Central memory CD8-positive, alpha-beta T cell (primary cell): ENCODE measurements around the gene SAMD1.
A peak's percentile ranks its signal among the peaks of the same experiment; 100 is the strongest.
"Not testable (repeated sequence)": the region's sequence is repeated elsewhere in the genome, so short reads cannot be mapped to it uniquely, and the experiment has no call there.

Source experiments
- ATAC-seq: fragments of 150-1000 bp; cut with Tn5 transposase; replicated peaks from 2 replicates; pipeline ENCODE4 v1.10.0; 2022; ENCODE audit warnings: mild to moderate bottlenecking, moderate FRiP score, moderate number of reproducible peaks; ENCODE audit not compliant: poor library complexity, severe bottlenecking; ENCODE audit errors: extremely low read depth
- DNase-seq, 2 donors: peaks; one replicate each; pipeline ENCODE4 v3.0.0; 2021; ENCODE audit warnings: low spot score in 2 of 2
- H3K27ac Mint-ChIP-seq: one replicate; pipeline ENCODE4 v1.8.0; 2022; ENCODE audit warnings: low read depth, mild to moderate bottlenecking, moderate library complexity, mixed read lengths
- H3K27me3 Mint-ChIP-seq: one replicate; pipeline ENCODE4 v1.8.0; 2022; ENCODE audit warnings: mixed read lengths
- H3K36me3 Mint-ChIP-seq: one replicate; pipeline ENCODE4 v1.8.0; 2022; ENCODE audit warnings: mild to moderate bottlenecking, moderate library complexity, mixed read lengths; ENCODE audit not compliant: insufficient read depth
- H3K4me1 Mint-ChIP-seq: one replicate; pipeline ENCODE4 v1.8.0; 2022; ENCODE audit warnings: mixed read lengths
- H3K4me3 Mint-ChIP-seq: one replicate; pipeline ENCODE4 v1.8.0; 2022; ENCODE audit warnings: mild to moderate bottlenecking, moderate library complexity, mixed read lengths
- H3K9me3 Mint-ChIP-seq: one replicate; pipeline ENCODE4 v1.8.0; 2022; ENCODE audit warnings: mixed read lengths

SAMD1 gene

DNA sequence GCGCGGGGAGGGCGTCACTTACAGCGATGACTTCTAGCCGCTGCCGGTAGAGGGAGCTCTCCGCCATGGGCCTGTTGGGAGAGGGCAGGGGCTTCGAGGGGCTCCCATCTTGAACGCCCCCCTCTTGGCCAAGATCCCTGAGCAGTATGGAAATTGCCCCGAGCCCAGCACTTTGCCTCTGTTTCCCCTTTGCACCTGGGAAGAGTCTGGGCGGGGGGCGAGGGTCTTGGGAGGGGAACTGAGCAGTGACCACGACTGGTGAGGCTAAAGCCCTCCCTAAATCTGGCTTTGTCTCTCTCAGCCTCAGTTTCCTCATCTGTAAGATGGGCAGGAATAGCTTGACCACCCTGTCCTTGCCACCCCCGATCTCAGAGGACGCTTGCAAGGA, 31.5 kb downstream of the SAMD1 start:
- Mint-ChIP-seq H3K36me3 (peaks cover 3% of the 10 kb centered on the region), H3K4me3 (peak overlapping the region; percentile 60), H3K27ac (no peak overlapping the region), H3K4me1 (peaks cover 27% of the 10 kb centered on the region), H3K9me3 (no peaks in the 10 kb centered on the region), H3K27me3 (peaks cover 42% of the 10 kb centered on the region)
- peak in 1 of 2 donors; percentile 49 for DNase-seq
- ATAC-seq = no peak

DNA sequence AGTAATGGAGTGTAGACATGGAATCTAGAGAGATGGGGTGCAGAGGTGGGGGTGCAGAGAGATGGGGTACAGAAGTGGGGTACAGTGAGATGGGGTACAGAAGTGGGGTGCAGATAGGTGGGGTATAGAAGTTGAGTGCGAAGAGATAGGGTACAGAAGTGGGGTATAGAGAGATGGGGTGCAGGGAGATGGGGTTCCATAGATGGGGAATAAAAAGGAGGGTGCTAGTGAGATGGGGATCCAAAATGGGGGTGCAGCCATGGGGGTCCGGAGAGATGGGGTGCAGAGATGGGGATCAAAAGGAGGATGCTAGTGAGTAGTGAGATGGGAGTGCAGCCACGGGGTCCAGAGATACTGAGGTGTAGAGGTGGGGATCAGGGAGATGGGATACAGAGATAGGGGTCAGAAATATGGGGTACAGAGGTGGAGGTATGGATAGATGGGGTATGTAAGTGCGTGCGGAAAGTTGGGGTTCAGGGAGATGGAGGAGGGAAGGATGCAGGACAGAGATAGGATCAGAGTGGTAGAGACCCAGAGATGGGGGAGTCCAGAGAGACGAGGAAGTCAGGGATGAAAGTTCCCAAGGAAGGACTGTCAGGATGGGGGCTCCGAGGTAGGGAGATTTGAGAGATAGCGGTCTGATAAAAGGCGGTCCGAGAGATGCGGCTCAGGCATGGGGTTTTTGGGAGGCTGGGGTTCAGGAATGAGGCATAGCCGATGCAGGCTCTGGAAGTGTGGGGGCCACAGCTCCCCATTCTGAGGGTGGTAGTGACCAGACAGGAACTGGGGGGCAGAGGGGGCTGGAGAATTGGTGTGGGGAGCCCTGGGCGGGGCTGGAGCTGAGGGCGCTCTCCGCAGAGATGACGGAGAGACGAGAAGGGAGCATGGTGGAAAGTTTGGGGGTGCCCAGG, 32.1 kb downstream of the SAMD1 start:
- DNase-seq (no peak), ATAC-seq (no peak)
- H3K27ac Mint-ChIP-seq = no peak overlapping the region
- H3K4me1 Mint-ChIP-seq = peaks cover 27% of the 10 kb centered on the region
- peak overlapping the region; percentile 60 for H3K4me3 Mint-ChIP-seq
- peaks cover 42% of the 10 kb centered on the region for H3K27me3 Mint-ChIP-seq
- peaks cover 3% of the 10 kb centered on the region for H3K36me3 Mint-ChIP-seq
- no peaks in the 10 kb centered on the region for H3K9me3 Mint-ChIP-seq

DNA sequence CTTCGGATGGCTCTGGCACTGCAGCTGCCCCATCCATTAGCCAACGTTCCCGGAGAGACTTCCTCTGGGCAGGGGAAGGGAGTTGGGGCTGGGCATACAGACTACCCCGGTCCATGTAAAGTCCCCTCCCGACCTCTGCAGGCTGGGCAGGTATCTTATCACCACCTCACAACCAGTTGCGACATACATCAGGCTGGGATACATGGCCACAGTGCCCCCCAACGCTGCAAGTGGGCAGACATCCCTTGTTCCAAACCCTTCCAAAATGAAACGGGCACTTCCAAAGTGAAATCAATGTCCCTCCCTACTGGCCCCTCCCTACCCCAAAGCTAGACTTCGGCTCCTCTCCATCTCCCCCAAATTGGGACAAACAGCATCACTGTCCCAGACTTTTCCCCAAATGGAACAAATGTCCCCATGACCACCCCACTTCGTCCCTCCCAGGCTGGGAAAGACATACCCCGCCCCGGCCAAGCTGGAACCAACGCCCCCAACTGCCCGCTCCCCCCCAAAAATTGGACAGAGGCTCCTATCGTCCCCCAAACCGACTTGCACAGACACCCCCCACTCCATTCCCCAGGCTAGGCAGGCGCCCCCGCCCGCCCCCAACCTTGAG, 33.7 kb downstream of the SAMD1 start:
- Mint-ChIP-seq H3K9me3 (no peaks in the 10 kb centered on the region), H3K27me3 (peaks cover 42% of the 10 kb centered on the region), H3K4me1 (peaks cover 27% of the 10 kb centered on the region), H3K36me3 (peaks cover 13% of the 10 kb centered on the region), H3K27ac (no peak overlapping the region), H3K4me3 (peak overlapping the region; percentile 45)
- ATAC-seq = no peak
- DNase-seq = no peak

DNA sequence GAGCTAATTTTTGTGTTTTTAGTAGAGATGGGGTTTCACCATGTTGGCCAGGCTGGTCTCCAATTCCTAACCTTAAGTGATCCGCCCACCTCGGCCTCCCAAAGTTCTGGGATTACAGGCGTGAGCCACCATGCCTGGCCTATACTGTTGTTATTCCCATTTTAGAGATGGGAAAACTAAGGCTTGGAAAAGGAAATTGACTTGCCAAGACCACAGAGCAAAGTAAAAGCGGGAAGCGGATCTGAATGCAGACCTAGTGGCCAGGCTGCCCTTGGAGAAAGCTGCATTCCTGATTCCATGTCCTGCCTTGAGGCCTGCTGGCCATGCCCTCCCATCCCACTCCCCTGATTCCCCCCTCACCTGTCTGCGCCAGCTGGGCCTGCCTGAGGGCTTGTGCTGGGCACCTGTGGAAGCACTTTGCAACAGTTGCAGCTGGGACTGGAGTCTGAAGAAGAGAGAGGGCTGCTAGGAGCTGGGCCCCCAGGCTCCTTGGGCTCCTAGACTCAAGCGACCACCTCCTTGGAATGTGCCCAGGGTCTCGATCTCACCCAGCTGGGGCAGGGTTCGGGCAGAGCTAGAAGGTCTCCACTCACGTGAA, 34.4 kb downstream of the SAMD1 start:
- Mint-ChIP-seq H3K36me3 (peaks cover 16% of the 10 kb centered on the region), H3K4me1 (peaks cover 27% of the 10 kb centered on the region), H3K27ac (no peak overlapping the region), H3K4me3 (peak overlapping the region; percentile 45), H3K9me3 (no peaks in the 10 kb centered on the region), H3K27me3 (peaks cover 37% of the 10 kb centered on the region)
- DNase-seq (no peak), ATAC-seq (no peak)

DNA sequence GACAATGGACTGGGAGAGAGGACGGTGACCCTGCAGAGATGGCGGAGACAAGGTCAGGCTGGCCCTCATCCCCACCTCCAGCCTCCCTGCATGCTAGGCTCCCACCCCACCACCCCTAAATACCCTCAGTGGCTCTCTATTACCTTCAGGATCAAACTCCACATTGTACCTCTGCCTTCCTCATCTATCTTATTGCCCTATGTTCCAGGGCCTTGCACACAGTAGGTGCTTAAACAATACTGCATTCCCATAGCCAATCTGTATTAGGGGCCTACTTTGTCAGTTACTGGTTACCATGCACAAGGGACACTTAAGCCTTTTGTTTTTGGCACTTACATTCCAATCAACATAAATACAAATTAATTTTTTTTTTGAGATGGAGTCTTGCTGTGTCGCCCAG, 35.2 kb downstream of the SAMD1 start:
- H3K36me3 Mint-ChIP-seq = peaks cover 22% of the 10 kb centered on the region
- H3K27me3 Mint-ChIP-seq = peaks cover 29% of the 10 kb centered on the region
- no peak overlapping the region for H3K4me3 Mint-ChIP-seq
- no peak overlapping the region for H3K27ac Mint-ChIP-seq
- ATAC-seq (no peak), DNase-seq (no peak)
- peaks cover 27% of the 10 kb centered on the region for H3K4me1 Mint-ChIP-seq
- no peaks in the 10 kb centered on the region for H3K9me3 Mint-ChIP-seq

DNA sequence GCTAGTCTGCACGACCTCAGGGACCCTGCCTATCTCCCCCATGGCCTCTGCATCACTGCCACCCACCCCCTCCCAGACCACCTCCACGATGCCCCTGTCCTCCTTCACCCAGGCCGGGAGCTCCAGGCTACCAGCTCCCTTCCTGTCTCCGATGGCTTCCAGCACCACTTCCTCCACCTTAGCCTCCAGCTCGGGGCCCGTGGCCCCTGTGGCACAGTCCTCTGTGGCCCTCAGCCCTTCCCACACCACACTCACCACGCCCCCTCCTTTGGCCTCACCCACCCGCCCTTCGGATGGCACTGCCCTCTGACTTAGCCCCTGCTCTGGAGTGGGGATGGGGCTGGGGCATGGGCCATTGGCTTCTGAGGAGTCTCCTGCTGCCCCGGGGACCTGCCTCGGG, 35.8 kb downstream of the SAMD1 start:
- ATAC-seq (no peak), DNase-seq (no peak)
- Mint-ChIP-seq H3K36me3 (peaks cover 29% of the 10 kb centered on the region), H3K27ac (peak overlapping the region; percentile 58), H3K9me3 (no peaks in the 10 kb centered on the region), H3K4me1 (peaks cover 27% of the 10 kb centered on the region), H3K27me3 (peaks cover 22% of the 10 kb centered on the region), H3K4me3 (no peak overlapping the region)

DNA sequence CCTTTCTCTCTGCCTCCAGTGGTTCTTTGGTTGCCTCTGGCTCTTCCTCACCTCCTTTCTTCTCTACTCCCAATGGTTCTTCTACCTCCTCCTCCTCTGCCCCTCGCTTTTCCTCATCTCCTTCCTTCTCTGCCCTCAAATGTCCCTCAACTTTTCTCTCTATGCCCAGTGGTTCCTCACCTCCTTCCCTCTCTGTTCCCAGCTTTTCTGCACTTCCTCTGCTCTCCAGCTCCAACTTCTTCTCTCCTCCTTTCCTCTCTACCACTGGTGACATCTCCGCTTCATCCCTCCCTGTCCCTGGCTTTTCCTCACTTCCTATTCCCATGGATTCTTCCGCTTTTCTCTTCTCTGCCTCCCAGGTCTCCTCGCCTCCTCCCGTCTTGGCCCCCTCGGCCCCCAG, 36.5 kb downstream of the SAMD1 start:
- DNase-seq (no peak), ATAC-seq (no peak)
- no peaks in the 10 kb centered on the region for H3K9me3 Mint-ChIP-seq
- H3K4me3 Mint-ChIP-seq = no peak overlapping the region
- peaks cover 25% of the 10 kb centered on the region for H3K4me1 Mint-ChIP-seq
- H3K27me3 Mint-ChIP-seq = peaks cover 16% of the 10 kb centered on the region
- peaks cover 35% of the 10 kb centered on the region for H3K36me3 Mint-ChIP-seq
- H3K27ac Mint-ChIP-seq = peak overlapping the region; percentile 58

DNA sequence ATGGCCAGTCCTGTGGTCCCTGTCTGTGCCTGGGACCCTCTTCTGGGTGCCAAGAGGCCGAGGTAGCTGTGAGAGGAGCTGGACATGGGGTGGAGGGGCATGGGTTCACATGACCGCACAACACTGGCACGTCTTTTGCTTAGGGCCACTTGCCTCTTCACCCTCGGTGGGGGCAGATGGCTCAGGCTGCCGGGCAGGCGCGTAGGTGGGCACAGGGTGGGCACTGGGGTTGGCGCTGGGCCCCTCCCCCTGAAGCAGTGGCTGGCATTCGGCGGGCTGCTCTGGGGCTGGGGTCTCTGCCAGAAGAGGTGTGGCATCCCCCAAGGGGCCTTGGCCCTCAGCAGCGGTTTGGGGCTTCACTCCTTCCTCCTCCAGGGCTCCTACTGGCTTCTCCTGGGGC, 37.1 kb downstream of the SAMD1 start:
- DNase-seq (no peak), ATAC-seq (no peak)
- no peaks in the 10 kb centered on the region for H3K9me3 Mint-ChIP-seq
- no peak overlapping the region for H3K4me3 Mint-ChIP-seq
- H3K4me1 Mint-ChIP-seq = peaks cover 23% of the 10 kb centered on the region
- H3K36me3 Mint-ChIP-seq = peaks cover 41% of the 10 kb centered on the region
- H3K27me3 Mint-ChIP-seq = peaks cover 10% of the 10 kb centered on the region
- H3K27ac Mint-ChIP-seq = peak overlapping the region; percentile 58

DNA sequence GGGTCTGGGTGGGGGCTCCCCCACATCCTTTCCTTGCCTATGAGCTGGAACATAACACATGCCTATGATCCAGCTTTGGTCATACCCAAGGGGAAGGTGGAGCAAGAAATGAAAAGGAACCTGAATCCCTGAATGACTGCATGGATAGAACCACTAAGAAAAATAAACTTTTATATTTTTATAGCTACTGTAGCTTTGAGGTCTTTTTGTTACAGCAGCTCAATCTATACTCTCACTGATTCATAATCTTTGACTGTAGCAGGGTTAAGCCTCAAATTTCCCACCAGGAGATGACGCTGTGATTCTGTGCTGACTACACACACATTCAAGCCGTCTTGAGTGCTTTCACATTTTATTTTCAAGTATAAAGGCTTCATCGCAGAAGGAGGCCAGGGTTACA, 37.5 kb downstream of the SAMD1 start:
- H3K36me3 Mint-ChIP-seq = peaks cover 43% of the 10 kb centered on the region
- H3K4me1 Mint-ChIP-seq = peaks cover 21% of the 10 kb centered on the region
- peaks cover 5% of the 10 kb centered on the region for H3K27me3 Mint-ChIP-seq
- no peak for ATAC-seq
- no peak for DNase-seq
- peak overlapping the region; percentile 44 for H3K27ac Mint-ChIP-seq
- no peaks in the 10 kb centered on the region for H3K9me3 Mint-ChIP-seq
- no peak overlapping the region for H3K4me3 Mint-ChIP-seq

DNA sequence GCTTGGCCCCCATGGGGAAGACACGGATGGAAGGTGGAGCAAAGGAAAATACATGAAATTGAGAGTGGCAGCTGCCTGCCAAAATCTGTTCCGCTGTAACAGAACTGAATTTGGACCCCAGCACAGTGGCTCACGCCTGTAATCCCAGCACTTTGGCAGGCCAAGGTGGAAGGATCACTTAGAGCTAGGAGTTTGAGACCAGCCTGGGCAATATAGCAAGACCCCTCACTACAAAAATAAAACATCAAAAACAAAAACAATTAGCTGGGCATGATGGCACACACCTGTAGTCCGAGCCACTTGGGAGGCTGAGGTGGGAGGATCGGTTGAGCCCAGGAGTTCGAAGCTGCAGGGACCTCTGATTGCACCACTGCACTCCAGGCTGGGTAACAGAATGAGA, 38.1 kb downstream of the SAMD1 start:
- H3K36me3 Mint-ChIP-seq = peaks cover 48% of the 10 kb centered on the region
- H3K27me3 Mint-ChIP-seq = no peaks in the 10 kb centered on the region
- H3K9me3 Mint-ChIP-seq = no peaks in the 10 kb centered on the region
- peak overlapping the region; percentile 44 for H3K27ac Mint-ChIP-seq
- DNase-seq (no peak), ATAC-seq (no peak)
- peaks cover 17% of the 10 kb centered on the region for H3K4me1 Mint-ChIP-seq
- H3K4me3 Mint-ChIP-seq = no peak overlapping the region

DNA sequence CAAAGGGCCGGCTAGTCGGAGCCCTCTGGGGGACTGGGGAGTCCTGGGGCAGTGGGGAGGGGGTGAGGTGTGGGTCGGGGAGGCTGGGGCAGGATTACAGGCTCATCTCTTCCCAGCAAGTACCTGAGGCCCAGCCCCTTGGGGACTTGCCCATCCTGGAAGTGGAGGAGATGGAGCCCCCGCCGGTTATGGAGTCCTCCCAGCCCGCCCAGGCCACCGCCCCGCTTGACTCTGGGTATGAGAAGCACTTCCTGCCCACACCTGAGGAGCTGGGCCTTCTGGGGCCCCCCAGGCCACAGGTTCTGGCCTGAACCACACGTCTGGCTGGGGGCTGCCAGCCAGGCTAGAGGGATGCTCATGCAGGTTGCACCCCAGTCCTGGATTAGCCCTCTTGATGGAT, 38.6 kb downstream of the SAMD1 start:
- no peak overlapping the region for H3K4me3 Mint-ChIP-seq
- H3K9me3 Mint-ChIP-seq = no peaks in the 10 kb centered on the region
- peak overlapping the region; percentile 44 for H3K27ac Mint-ChIP-seq
- H3K4me1 Mint-ChIP-seq = peaks cover 17% of the 10 kb centered on the region
- no peaks in the 10 kb centered on the region for H3K27me3 Mint-ChIP-seq
- peaks cover 53% of the 10 kb centered on the region for H3K36me3 Mint-ChIP-seq
- DNase-seq (no peak), ATAC-seq (no peak)

DNA sequence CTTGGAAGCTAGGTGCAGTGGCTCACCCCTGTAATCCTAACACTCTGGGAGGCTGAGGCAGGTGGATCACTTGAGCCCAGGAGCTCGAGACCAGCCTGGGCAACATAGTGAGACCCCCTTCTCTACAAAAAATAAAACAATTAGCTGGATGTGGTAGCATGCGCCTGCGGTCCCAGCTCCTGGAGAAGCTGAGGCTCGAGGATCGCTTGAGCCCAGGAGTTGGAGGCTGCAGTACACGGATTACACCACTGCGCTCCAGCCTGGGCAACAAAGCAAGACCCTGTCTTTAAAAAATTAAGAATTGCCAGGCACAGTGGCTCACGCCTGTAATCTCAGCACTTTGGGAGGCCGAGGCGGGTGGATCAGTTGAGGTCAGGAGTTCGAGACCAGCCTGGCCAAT, 39.6 kb downstream of the SAMD1 start:
- H3K27me3 Mint-ChIP-seq, H3K9me3 Mint-ChIP-seq, H3K4me3 Mint-ChIP-seq, DNase-seq, H3K27ac Mint-ChIP-seq, ATAC-seq: not testable (repeated sequence)
- H3K36me3 Mint-ChIP-seq = peaks cover 60% of the 10 kb centered on the region
- H3K4me1 Mint-ChIP-seq = peaks cover 17% of the 10 kb centered on the region

DNA sequence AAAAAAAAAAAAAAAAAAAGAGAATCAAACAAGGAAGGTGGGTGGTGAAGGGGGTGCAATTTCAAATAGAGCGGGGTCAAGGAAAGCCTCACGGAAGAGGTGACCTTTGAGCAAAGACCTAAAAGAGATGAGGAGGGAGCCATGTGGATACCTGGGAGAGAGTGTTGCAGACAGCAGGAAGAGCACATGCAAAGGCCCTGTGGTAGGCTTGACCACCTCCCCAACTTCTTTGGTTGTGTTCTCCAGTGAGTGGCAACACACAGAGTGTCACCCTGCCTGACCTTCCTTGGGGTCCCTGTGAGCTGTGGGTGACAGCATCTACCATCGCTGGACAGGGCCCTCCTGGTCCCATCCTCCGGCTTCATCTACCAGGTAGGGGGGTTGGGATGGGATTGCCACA, 40.0 kb downstream of the SAMD1 start:
- no peaks in the 10 kb centered on the region for H3K9me3 Mint-ChIP-seq
- no peak overlapping the region for H3K4me3 Mint-ChIP-seq
- H3K27me3 Mint-ChIP-seq = no peaks in the 10 kb centered on the region
- peaks cover 65% of the 10 kb centered on the region for H3K36me3 Mint-ChIP-seq
- DNase-seq (no peak), ATAC-seq (no peak)
- H3K4me1 Mint-ChIP-seq = peaks cover 16% of the 10 kb centered on the region
- no peak overlapping the region for H3K27ac Mint-ChIP-seq
